Activated CD8-positive, alpha-beta memory T cell treated with anti-CD3 and anti-CD28 coated beads, Interleukin-2, amount 10 ng/mL, durations not matched to agents 7 days and 5 days (primary cell): ENCODE data around the gene CABLES1. TPM values are rescaled to one million over a fixed set of nuclear protein-coding genes. Genes with fewer than 3 reads are reported as not detected.
"Not testable (repeated sequence)": the region's sequence is repeated elsewhere in the genome, so short reads cannot be mapped to it uniquely, and the experiment has no call there.

Experiments
- ATAC-seq: fragments of 150-1000 bp; cut with Tn5 transposase; one replicate; pipeline ENCODE4 v1.10.0; 2021; ENCODE audit warnings: moderate library complexity
- CTCF ChIA-PET: fragments of 350-600 bp; sonication (Branson Sonifier 250); formaldehyde crosslinking; loops from one replicate; lab custom pipeline; 2021; ENCODE audit warnings: antibody characterized with exemption; lab: Charles Lee
- DNase-seq: peaks from one replicate; pipeline ENCODE4 v3.0.0-alpha.2; 2020
- H3K27ac Mint-ChIP-seq: one replicate; pipeline ENCODE4 v1.8.0; 2021; ENCODE audit warnings: mild to moderate bottlenecking, mixed read lengths
- H3K27me3 Mint-ChIP-seq: one replicate; pipeline ENCODE4 v1.8.0; 2021; ENCODE audit warnings: mixed read lengths
- H3K36me3 Mint-ChIP-seq: one replicate; pipeline ENCODE4 v1.8.0; 2021; ENCODE audit warnings: mild to moderate bottlenecking, mixed read lengths
- H3K4me1 Mint-ChIP-seq: one replicate; pipeline ENCODE4 v1.8.0; 2021; ENCODE audit warnings: mixed read lengths
- H3K4me3 Mint-ChIP-seq: one replicate; pipeline ENCODE4 v1.8.0; 2021; ENCODE audit warnings: mild to moderate bottlenecking, moderate library complexity, mixed read lengths
- H3K9me3 Mint-ChIP-seq: one replicate; pipeline ENCODE4 v1.8.0; 2022; ENCODE audit warnings: low read depth, mixed read lengths
- total RNA-seq, 2 experiments: library from RNA; stranded (reverse); gene quantifications; one replicate each; pipeline ENCODE4 v1.2.3, GENCODE V29; 2021

The CABLES1 gene
- total RNA-seq, 2 experiments from 2014 or later: 2.1 to 8.6 TPM

- peaks cover 35% of the 10 kb centered on the region for H3K4me1 Mint-ChIP-seq
- no peak overlapping the region for H3K4me3 Mint-ChIP-seq
- H3K36me3 Mint-ChIP-seq: no peaks in the 10 kb centered on the region
- DNase-seq (no peak), ATAC-seq (no peak)
- H3K9me3 Mint-ChIP-seq: no peaks in the 10 kb centered on the region
- H3K27me3 Mint-ChIP-seq: no peaks in the 10 kb centered on the region
- CTCF ChIA-PET: no interaction called here
- no peak overlapping the region for H3K27ac Mint-ChIP-seq
Observed at GRCh38 chr18:23260926-23261590, 125.8 kb downstream of the CABLES1 start.

DNA sequence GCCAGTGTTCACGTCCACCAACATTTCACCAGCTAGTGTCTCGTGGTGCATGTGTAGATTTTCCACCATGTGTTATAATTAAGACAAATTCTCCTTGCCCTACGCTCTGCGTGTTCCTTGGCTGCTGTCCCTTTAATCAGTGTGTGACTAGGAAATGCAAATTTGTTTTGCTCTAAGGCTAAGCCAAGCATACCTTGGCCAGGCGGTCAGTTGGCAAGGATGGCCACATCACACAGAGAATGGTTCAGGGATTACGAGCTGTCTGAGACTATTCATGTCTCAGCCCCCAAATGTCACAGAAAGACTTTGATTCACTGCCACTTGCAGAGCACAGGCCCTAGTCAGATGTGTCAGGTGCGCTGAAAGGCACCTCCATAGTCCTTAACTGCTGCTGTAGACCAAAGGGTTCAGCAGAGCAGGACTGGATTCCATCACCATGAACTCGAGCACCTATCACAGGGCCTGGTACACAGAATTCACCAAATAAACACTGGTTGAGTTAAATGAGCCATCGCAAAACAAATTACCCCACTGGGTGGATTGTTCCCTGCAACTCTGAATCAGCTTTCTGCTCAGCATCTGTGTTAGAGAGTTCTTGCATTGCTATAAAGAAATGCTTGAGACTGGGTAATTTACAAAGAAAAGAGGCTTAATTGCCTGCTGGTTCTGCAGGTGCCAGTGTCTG lies 128.4 kb downstream of the CABLES1 start:
- Mint-ChIP-seq H3K9me3 (no peaks in the 10 kb centered on the region), H3K4me3 (no peak overlapping the region), H3K27me3 (no peaks in the 10 kb centered on the region), H3K27ac (no peak overlapping the region), H3K36me3 (peaks cover 4% of the 10 kb centered on the region), H3K4me1 (peaks cover 35% of the 10 kb centered on the region)
- ATAC-seq (no peak), DNase-seq (no peak)
- CTCF ChIA-PET: no interaction called here

DNA sequence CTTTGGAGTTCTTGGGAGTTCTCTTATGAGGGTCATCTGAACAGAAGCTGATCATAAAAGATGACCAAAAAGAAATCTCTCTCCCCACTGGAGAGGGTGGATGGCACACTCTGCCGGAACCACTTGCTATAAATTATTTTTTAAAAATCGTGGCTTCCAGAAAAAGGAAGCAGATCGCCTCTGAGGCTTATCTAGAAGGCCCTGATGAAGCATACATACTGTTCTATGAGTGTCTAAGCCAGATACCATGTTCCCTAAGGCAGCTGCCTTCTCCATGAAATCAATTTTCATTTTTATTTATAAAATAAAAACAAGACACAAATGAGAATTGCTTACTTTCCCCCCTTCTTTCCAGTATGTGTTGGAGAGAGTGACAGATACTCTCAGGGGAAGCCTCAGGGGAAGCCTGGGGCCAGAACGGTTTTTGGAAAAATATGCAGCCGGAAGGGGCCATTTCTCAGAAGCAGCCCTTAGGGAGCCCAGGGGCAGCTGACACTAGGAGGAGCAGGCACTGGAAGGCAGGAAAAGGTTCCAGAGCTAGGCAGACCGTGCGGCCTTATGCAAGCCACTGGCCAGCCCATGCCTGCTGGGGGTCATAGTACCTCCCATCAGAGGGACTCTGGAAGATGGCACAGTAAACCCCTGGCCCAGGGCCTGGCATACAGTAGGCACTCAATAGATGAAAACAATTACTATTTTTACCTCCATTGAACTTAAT lies 130.6 kb downstream of the CABLES1 start:
- H3K4me3 Mint-ChIP-seq: no peak overlapping the region
- H3K27me3 Mint-ChIP-seq: no peaks in the 10 kb centered on the region
- H3K4me1 Mint-ChIP-seq: peaks cover 24% of the 10 kb centered on the region
- H3K27ac Mint-ChIP-seq: no peak overlapping the region
- DNase-seq (no peak), ATAC-seq (no peak)
- CTCF ChIA-PET: no interaction called here
- peaks cover 12% of the 10 kb centered on the region for H3K9me3 Mint-ChIP-seq
- H3K36me3 Mint-ChIP-seq: peaks cover 11% of the 10 kb centered on the region

DNA sequence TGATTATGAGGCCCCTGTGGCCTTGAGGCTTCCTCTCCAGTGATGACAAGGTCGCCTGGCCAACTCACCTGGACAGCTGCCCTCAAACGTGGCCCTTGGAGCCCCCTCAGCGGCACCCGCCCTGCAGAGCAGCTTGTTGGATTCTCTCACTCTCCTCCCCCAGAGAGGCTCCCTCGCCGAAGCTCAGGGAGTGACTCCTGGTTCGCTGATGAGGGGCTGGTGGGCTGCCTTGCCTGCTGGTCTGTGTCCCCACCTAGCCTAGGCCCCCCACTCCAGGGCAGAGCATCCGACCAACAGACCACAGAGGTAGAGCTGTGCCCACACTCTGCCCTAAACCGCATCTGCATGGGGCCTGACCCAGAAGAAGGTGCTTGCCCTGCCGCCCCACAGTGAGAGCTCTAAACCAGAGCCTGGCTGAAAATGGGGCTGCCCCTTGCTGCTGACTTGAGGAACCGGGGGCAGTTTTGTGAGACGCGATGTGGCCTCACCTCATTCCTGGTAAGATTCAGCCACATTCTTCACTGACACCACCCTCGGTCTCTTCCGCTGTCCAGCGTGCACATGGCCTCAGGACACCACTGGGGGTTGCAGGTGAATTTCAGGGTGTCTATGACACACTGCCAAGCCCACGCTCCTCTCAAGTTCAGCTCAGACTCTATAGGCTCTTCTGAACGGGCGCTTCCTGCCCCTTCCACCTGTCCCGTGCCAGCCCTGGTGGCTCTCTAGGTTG lies 131.6 kb downstream of the CABLES1 start:
- H3K27ac Mint-ChIP-seq: no peak overlapping the region
- no peaks in the 10 kb centered on the region for H3K27me3 Mint-ChIP-seq
- ATAC-seq (peak; percentile 63), DNase-seq (no peak)
- H3K4me3 Mint-ChIP-seq: no peak overlapping the region
- CTCF ChIA-PET: interaction anchor here (0.5 to 1.4 kb wide), 2 partner anchors 9 to 87 kb away, joined by 3 to 4 read pairs; no protein-coding TSS in a partner anchor
- H3K4me1 Mint-ChIP-seq: peaks cover 20% of the 10 kb centered on the region
- peaks cover 14% of the 10 kb centered on the region for H3K9me3 Mint-ChIP-seq
- peaks cover 15% of the 10 kb centered on the region for H3K36me3 Mint-ChIP-seq

DNA sequence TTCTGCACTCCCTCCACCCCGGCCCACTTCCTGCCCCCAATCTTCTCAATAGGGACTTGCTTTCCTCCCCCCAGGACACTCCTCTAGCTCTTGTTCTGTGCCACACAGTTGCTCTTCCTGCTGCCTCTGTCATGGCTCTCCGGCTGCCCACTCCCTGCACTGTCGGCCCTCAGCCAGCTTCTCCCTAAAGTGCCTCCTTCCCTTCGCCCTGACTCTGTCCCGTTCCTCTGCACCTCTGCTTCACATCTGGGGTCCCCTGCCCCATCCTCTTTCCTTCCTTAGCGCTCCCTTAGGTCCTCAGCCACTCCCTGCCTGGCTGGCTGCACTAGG lies 132.1 kb downstream of the CABLES1 start:
- peaks cover 14% of the 10 kb centered on the region for H3K9me3 Mint-ChIP-seq
- peak; percentile 44 for DNase-seq
- no peaks in the 10 kb centered on the region for H3K27me3 Mint-ChIP-seq
- H3K4me1 Mint-ChIP-seq: peaks cover 20% of the 10 kb centered on the region
- no peak overlapping the region for H3K27ac Mint-ChIP-seq
- peaks cover 15% of the 10 kb centered on the region for H3K36me3 Mint-ChIP-seq
- H3K4me3 Mint-ChIP-seq: no peak overlapping the region
- CTCF ChIA-PET: interaction anchor here (0.5 to 1.4 kb wide), 2 partner anchors 10 to 86 kb away, joined by 3 to 4 read pairs; no protein-coding TSS in a partner anchor
- no peak for ATAC-seq

- H3K4me3 Mint-ChIP-seq: no peak overlapping the region
- no peak overlapping the region for H3K27ac Mint-ChIP-seq
- H3K27me3 Mint-ChIP-seq: no peaks in the 10 kb centered on the region
- no peak for ATAC-seq
- no peak for DNase-seq
- H3K9me3 Mint-ChIP-seq: peaks cover 14% of the 10 kb centered on the region
- CTCF ChIA-PET: interaction anchor here (0.8 kb wide), 1 partner anchor 40 kb away, joined by 3 read pairs; no protein-coding TSS in a partner anchor
- peaks cover 15% of the 10 kb centered on the region for H3K36me3 Mint-ChIP-seq
- peaks cover 20% of the 10 kb centered on the region for H3K4me1 Mint-ChIP-seq
Observed at GRCh38 chr18:23268641-23269040, 133.4 kb downstream of the CABLES1 start.

GRCh38 chr18:23269068-23269467 lies 133.8 kb downstream of the CABLES1 start:
- Mint-ChIP-seq H3K27ac (peak overlapping the region; percentile 35), H3K36me3 (peaks cover 15% of the 10 kb centered on the region), H3K4me1 (peaks cover 20% of the 10 kb centered on the region), H3K9me3 (peaks cover 14% of the 10 kb centered on the region)
- peak; percentile 43 for DNase-seq
- H3K27me3 Mint-ChIP-seq, H3K4me3 Mint-ChIP-seq: not testable (repeated sequence)
- peak; percentile 36 for ATAC-seq
- CTCF ChIA-PET: interaction anchor here (0.8 kb wide), 1 partner anchor 39 kb away, joined by 3 read pairs; no protein-coding TSS in a partner anchor

GRCh38 chr18:23269928-23270327 lies 134.6 kb downstream of the CABLES1 start:
- Mint-ChIP-seq H3K27ac (no peak overlapping the region), H3K4me3 (no peak overlapping the region), H3K4me1 (peaks cover 20% of the 10 kb centered on the region), H3K9me3 (peaks cover 14% of the 10 kb centered on the region), H3K27me3 (no peaks in the 10 kb centered on the region), H3K36me3 (peaks cover 15% of the 10 kb centered on the region)
- no peak for ATAC-seq
- CTCF ChIA-PET: no interaction called here
- DNase-seq: no peak

DNA sequence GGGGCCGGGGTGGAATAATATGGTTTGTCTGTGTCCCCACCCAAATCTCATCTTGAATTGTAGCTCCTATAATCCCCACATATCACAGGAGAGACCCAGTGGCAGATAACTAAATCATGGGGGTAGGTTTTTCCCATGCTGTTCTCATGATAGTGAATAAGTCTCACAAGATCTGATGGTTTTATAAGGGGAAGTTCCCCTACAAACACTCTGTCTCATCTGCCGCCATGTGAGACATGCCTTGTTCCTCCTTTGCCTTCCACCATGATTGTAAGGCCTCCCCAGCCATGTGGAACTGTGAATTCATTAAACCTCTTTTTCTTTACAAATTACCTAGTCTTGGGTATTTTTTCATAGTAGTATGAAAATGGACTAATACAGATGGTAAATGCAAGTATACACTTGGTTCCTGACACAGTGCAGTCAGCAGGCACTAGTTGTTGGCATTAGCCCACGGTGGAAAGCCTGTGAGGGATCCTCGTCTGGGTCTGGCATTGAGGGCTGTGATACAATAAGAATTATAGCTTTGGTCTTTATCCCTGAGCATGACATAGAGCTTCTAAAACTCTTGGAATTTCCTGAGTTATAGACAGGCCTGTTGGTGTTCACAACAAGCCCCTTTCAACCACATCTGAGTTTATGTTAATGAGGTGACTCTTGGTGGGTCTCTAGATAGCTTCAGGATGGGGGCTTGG lies 135.8 kb downstream of the CABLES1 start:
- CTCF ChIA-PET: no interaction called here
- no peak overlapping the region for H3K4me3 Mint-ChIP-seq
- no peaks in the 10 kb centered on the region for H3K27me3 Mint-ChIP-seq
- ATAC-seq (no peak), DNase-seq (no peak)
- H3K27ac Mint-ChIP-seq: no peak overlapping the region
- peaks cover 20% of the 10 kb centered on the region for H3K4me1 Mint-ChIP-seq
- peaks cover 17% of the 10 kb centered on the region for H3K36me3 Mint-ChIP-seq
- peaks cover 14% of the 10 kb centered on the region for H3K9me3 Mint-ChIP-seq

GRCh38 chr18:23272498-23273232 lies 137.4 kb downstream of the CABLES1 start:
- ATAC-seq: no peak
- CTCF ChIA-PET: no interaction called here
- no peak overlapping the region for H3K27ac Mint-ChIP-seq
- H3K4me1 Mint-ChIP-seq: peaks cover 10% of the 10 kb centered on the region
- peaks cover 22% of the 10 kb centered on the region for H3K36me3 Mint-ChIP-seq
- no peaks in the 10 kb centered on the region for H3K27me3 Mint-ChIP-seq
- no peak overlapping the region for H3K4me3 Mint-ChIP-seq
- peaks cover 19% of the 10 kb centered on the region for H3K9me3 Mint-ChIP-seq
- no peak for DNase-seq

- Mint-ChIP-seq H3K4me1 (peaks cover 10% of the 10 kb centered on the region), H3K4me3 (no peak overlapping the region), H3K36me3 (peaks cover 24% of the 10 kb centered on the region), H3K27ac (no peak overlapping the region), H3K9me3 (peaks cover 22% of the 10 kb centered on the region), H3K27me3 (no peaks in the 10 kb centered on the region)
- no peak for DNase-seq
- CTCF ChIA-PET: no interaction called here
- ATAC-seq: no peak
Observed at GRCh38 chr18:23273443-23273966, 138.2 kb downstream of the CABLES1 start.
